Endothelial cell of umbilical vein (primary cell): ENCODE measurements around the gene MADCAM1. TPM values are rescaled to one million over a fixed set of nuclear protein-coding genes. Genes with fewer than 3 reads are reported as not detected.
A peak's percentile ranks its signal among the peaks of the same experiment; 100 is the strongest.

Experiments used
- BruUV-seq: library from RNA; stranded (reverse); fragments of 400-500 nt; replicated peaks from 2 replicates; lab custom pipeline; 2021; lab: Mats Ljungman, UMichigan
- CTCF ChIA-PET: fragments of 300-600, 350-600 bp; sonication (Branson Sonifier 250); formaldehyde crosslinking; loops from one replicate; lab custom pipeline; 2021; ENCODE audit warnings: antibody characterized with exemption, inconsistent platforms; lab: Charles Lee
- POLR2A ChIA-PET: fragments of 300-600, 350-600 bp; sonication (Branson Sonifier 250); formaldehyde crosslinking; loops from one replicate; lab custom pipeline; 2021; ENCODE audit warnings: antibody characterized with exemption, inconsistent platforms; lab: Charles Lee
- DNase-seq: peaks from one replicate; pipeline ENCODE4 v3.0.0-alpha.2; 2011; ENCODE audit warnings: low read depth, low spot score
- FAIRE-seq: peaks from 2 replicates; lab custom pipeline; 2011; peaks lifted over from hg19 to GRCh38; lab: Jason Lieb, UNC
- H2AFZ ChIP-seq: 2 replicates; pipeline ENCODE4 v1.6.0; 2012; ENCODE audit warnings: low read depth, low read length, control low read depth, inconsistent platforms
- H3K27ac ChIP-seq: 2 replicates; pipeline ENCODE4 v1.5.1; 2011; ENCODE audit warnings: low read depth, mild to moderate bottlenecking, control low read depth, low read length, moderate library complexity; ENCODE audit not compliant: insufficient read depth
- H3K27me3 ChIP-seq, 2 experiments: 2 replicates each; pipeline versions ENCODE4 v1.6.0 to v1.6.1; 2011; ENCODE audit warnings: low read length in 2 of 2, mixed read lengths in 1 of 2; ENCODE audit not compliant: control insufficient read depth in 2 of 2, insufficient read depth in 2 of 2
- H3K36me3 ChIP-seq, 2 experiments: 2 replicates in 1 of 2; 3 replicates in 1 of 2; pipeline ENCODE4 v1.5.1; 2011; ENCODE audit warnings: low read length in 2 of 2, mild to moderate bottlenecking in 1 of 2, moderate library complexity in 1 of 2; ENCODE audit not compliant: control insufficient read depth in 2 of 2, insufficient read depth in 2 of 2; ENCODE audit errors: extremely low read depth in 1 of 2
- H3K4me1 ChIP-seq: 3 replicates; pipeline ENCODE4 v1.5.1; 2011; ENCODE audit warnings: mild to moderate bottlenecking, low read length; ENCODE audit not compliant: control insufficient read depth, insufficient read depth; ENCODE audit errors: extremely low read depth
- H3K4me2 ChIP-seq: 2 replicates; pipeline ENCODE4 v1.6.1; 2011; ENCODE audit warnings: low read length, control low read depth, mixed read lengths; ENCODE audit not compliant: insufficient read depth
- H3K4me3 ChIP-seq, 3 experiments: fragments of 200-600 bp in 1 of 3; sonication (generic), shearing (Covaris generic) in 1 of 3; replicated peaks in 1 of 3; 2 replicates each; pipeline ENCODE4 v1.5.1; 2011 to 2016; ENCODE audit warnings: control low read depth in 3 of 3, low read length in 3 of 3, mild to moderate bottlenecking in 2 of 3, inconsistent platforms in 1 of 3, low read depth in 1 of 3, moderate library complexity in 1 of 3; ENCODE audit not compliant: insufficient read depth in 1 of 3
- H3K79me2 ChIP-seq: 2 replicates; pipeline ENCODE4 v1.6.0; 2012; ENCODE audit warnings: low read length, inconsistent platforms; ENCODE audit not compliant: control insufficient read depth, insufficient read depth
- H3K9ac ChIP-seq: replicated peaks from 2 replicates; pipeline ENCODE3; 2011; ENCODE audit warnings: low read length, control low read depth; ENCODE audit not compliant: insufficient read depth; ENCODE audit errors: extremely low read depth
- H3K9me1 ChIP-seq: replicated peaks from 3 replicates; pipeline ENCODE4 v1.6.0; 2011; ENCODE audit warnings: mild to moderate bottlenecking, low read length; ENCODE audit not compliant: control insufficient read depth, insufficient read depth; ENCODE audit errors: extremely low read depth
- H3K9me3 ChIP-seq: replicated peaks from 2 replicates; pipeline ENCODE4 v1.5.1; 2012; ENCODE audit warnings: low read length, inconsistent platforms; ENCODE audit not compliant: control insufficient read depth, insufficient read depth
- H4K20me1 ChIP-seq: replicated peaks from 2 replicates; pipeline ENCODE3; 2011; ENCODE audit warnings: mild to moderate bottlenecking, low read length; ENCODE audit not compliant: control insufficient read depth, insufficient read depth; ENCODE audit errors: extremely low read depth
- EZH2 ChIP-seq: IDR thresholded peaks from 2 replicates; pipeline ENCODE4 v1.6.1; 2012; ENCODE audit warnings: borderline replicate concordance, low read depth, mild to moderate bottlenecking, moderate library complexity, low read length, inconsistent platforms; ENCODE audit not compliant: severe bottlenecking
- GATA2 ChIP-seq: IDR thresholded peaks from 2 replicates; pipeline ENCODE4 v1.7.0; 2011; ENCODE audit warnings: low read depth, mild to moderate bottlenecking, moderate library complexity, mixed read lengths, low read length; ENCODE audit not compliant: insufficient read length, insufficient read depth
- MAX ChIP-seq: IDR thresholded peaks from 2 replicates; pipeline ENCODE4 v1.6.1; 2011; ENCODE audit not compliant: insufficient read depth, insufficient read length
- dilution Hi-C: fragments of 300-500 bp; cut with MboI; formaldehyde crosslinking; loops from one replicate; pipeline ENCODE4 v1.15.0; 2019; ENCODE audit warnings: low sequenced_read_pairs; ENCODE audit not compliant: extremely low pct_ligation_motif_present
- intact Hi-C: fragments of 100-400 bp; cut with micrococcal nuclease; formaldehyde crosslinking; loops from one replicate; pipeline ENCODE4 v1.10.0; 2022
- polyA plus RNA-seq, 4 experiments: library from polyadenylated mRNA; depleted of rRNA in 3 of 4; stranded (reverse) in 3 of 4; unstranded in 1 of 4; fragments of >200 nt; gene quantifications; 2 replicates each; pipeline versions ENCODE4 v1.2.1 to v1.2.3, GENCODE V29; 2011 to 2012; ENCODE audit warnings: missing spikeins in 1 of 4
- total RNA-seq: library from RNA; stranded (reverse); gene quantifications from 2 replicates; pipeline ENCODE4 v1.2.3, GENCODE V29; 2021

Gene MADCAM1
- total and polyA plus RNA-seq, 2 donors (not counting 3 experiments of a cell fraction or from before 2014, with no cell fraction given), result 0.07 to 0.31 TPM

- Histone ChIP-seq H3K4me3 (peak overlapping the region in 2 of 3 experiments; percentile 33 to 41), H3K9ac (peak overlapping the region; percentile 19), H3K9me1 (no peaks in the 10 kb centered on the region), H3K27ac (no peak overlapping the region), H4K20me1 (no peaks in the 10 kb centered on the region), H3K36me3 (no peaks in the 10 kb centered on the region), H3K4me1 (no peaks in the 10 kb centered on the region), H3K27me3 (peaks cover 5 to 18% of the 10 kb centered on the region in 2 experiments), H3K79me2 (no peaks in the 10 kb centered on the region), H3K9me3 (no peaks in the 10 kb centered on the region), H3K4me2 (peak overlapping the region; percentile 50), H2AFZ (peak overlapping the region; percentile 27)
- dilution Hi-C loops (no loop called here), intact Hi-C loops (no loop called here)
- ChIA-PET POLR2A (no interaction called here), CTCF (no interaction called here)
- FAIRE-seq, result peak; percentile 18
- no peak for TF ChIP-seq GATA2
- peak; percentile 72 for TF ChIP-seq EZH2
- peak; percentile 63 for DNase-seq
- no TSS peak for BruUV-seq
Observed at GRCh38 chr19:459724-460511, 36.4 kb upstream of the MADCAM1 start.

- H3K27ac ChIP-seq, result no peak within 1 kb of the TSS
- H3K9me1 ChIP-seq, result no peaks in the 10 kb centered on the region
- no peaks in the 10 kb centered on the region for H3K4me1 ChIP-seq
- TF ChIP-seq EZH2, result peak; percentile 13
- no peak for TF ChIP-seq MAX
- no peak for FAIRE-seq
- dilution Hi-C loops, result no loop called here
- H3K79me2 ChIP-seq, result no peaks in the 10 kb centered on the region
- peak within 1 kb of the TSS in 2 of 3 experiments; percentile 33 to 41 for H3K4me3 ChIP-seq
- H3K9ac ChIP-seq, result peak within 1 kb of the TSS; percentile 19
- no TSS peak for BruUV-seq
- DNase-seq, result no peak
- POLR2A ChIA-PET, result no interaction called here
- intact Hi-C loops, result no loop called here
- no peaks in the 10 kb centered on the region for H3K36me3 ChIP-seq
- H3K9me3 ChIP-seq, result no peaks in the 10 kb centered on the region
- peaks cover 5 to 18% of the 10 kb centered on the region in 2 experiments for H3K27me3 ChIP-seq
- H3K4me2 ChIP-seq, result peak within 1 kb of the TSS; percentile 50
- no peaks in the 10 kb centered on the region for H4K20me1 ChIP-seq
- H2AFZ ChIP-seq, result peak within 1 kb of the TSS; percentile 27
- CTCF ChIA-PET, result interaction anchor here (0.8 kb wide), 1 partner anchor 19 kb away, joined by 3 read pairs; no protein-coding TSS in a partner anchor
Observed at GRCh38 chr19:460877-461720, 35.2 kb upstream of the MADCAM1 start, which contains the start of gene SHC2. Gene SHC2 (minus strand): TSS chr19:461033. CDS start chr19:460996, 37 bp downstream.
